UCSD-AML1 (cell line): ENCODE measurements around the gene NTM.
"Not testable (repeated sequence)": the region's sequence is repeated elsewhere in the genome, so short reads cannot be mapped to it uniquely, and the experiment has no call there.

Source experiments
- DNase-seq: peaks from one replicate; lab custom pipeline; 2025; ENCODE audit not compliant: unreplicated experiment; lab: John Stamatoyannopoulos, UW

The NTM gene

GRCh38 chr11:131663405-131664200 lies 293.2 kb downstream of the NTM start:
- DNase-seq, result no peak

GRCh38 chr11:131664293-131664692 lies 293.9 kb downstream of the NTM start:
- DNase-seq, result no peak

- no peak for DNase-seq
Observed at GRCh38 chr11:131664816-131665215, 294.4 kb downstream of the NTM start.

- no peak for DNase-seq
Observed at GRCh38 chr11:131665344-131665968, 295.0 kb downstream of the NTM start.

GRCh38 chr11:131666006-131666405 lies 295.6 kb downstream of the NTM start:
- no peak for DNase-seq

GRCh38 chr11:131666617-131667016 lies 296.2 kb downstream of the NTM start:
- no peak for DNase-seq

GRCh38 chr11:131667566-131667965 lies 297.2 kb downstream of the NTM start:
- no peak for DNase-seq

- peak; percentile 43 for DNase-seq
Observed at GRCh38 chr11:131668500-131669400, 298.3 kb downstream of the NTM start.

- DNase-seq, result no peak
Observed at GRCh38 chr11:131669401-131669780, 299.0 kb downstream of the NTM start.

- DNase-seq, result no peak
Observed at GRCh38 chr11:131670876-131671275, 300.5 kb downstream of the NTM start.

- no peak for DNase-seq
Observed at GRCh38 chr11:131671320-131671719, 300.9 kb downstream of the NTM start.

GRCh38 chr11:131671734-131672133 lies 301.3 kb downstream of the NTM start:
- no peak for DNase-seq

- DNase-seq, result no peak
Observed at GRCh38 chr11:131672191-131672590, 301.8 kb downstream of the NTM start.

- DNase-seq, result peak; percentile 56
Observed at GRCh38 chr11:131674051-131674755, 303.8 kb downstream of the NTM start.

- no peak for DNase-seq
Observed at GRCh38 chr11:131675121-131675888, 304.9 kb downstream of the NTM start.

GRCh38 chr11:131677828-131678470 lies 307.5 kb downstream of the NTM start:
- DNase-seq, result no peak

GRCh38 chr11:131678658-131679340 lies 308.4 kb downstream of the NTM start:
- no peak for DNase-seq

GRCh38 chr11:131680448-131680847 lies 310.0 kb downstream of the NTM start:
- DNase-seq, result not testable (repeated sequence)

- no peak for DNase-seq
Observed at GRCh38 chr11:131681920-131682319, 311.5 kb downstream of the NTM start.
